Right lobe of liver (tissue), 4 donors: ENCODE measurements around the gene EMX2.

Experiments used
- POLR2A ChIP-seq: fragments of 450-650 bp; IDR thresholded peaks from one replicate; pipeline ENCODE4 v1.6.1; 2017; ENCODE audit warnings: antibody characterized with exemption, mild to moderate bottlenecking
- TF ChIP-seq, protein P1 (sequence below), 4 donors: fragments of 200-600 bp in 3 of 4; fragments of 450-650 bp in 1 of 4; IDR thresholded peaks; one replicate each; pipeline versions ENCODE4 v1.5.1 to v1.8.0; 2016 to 2022; ENCODE audit warnings: antibody characterized with exemption in 4 of 4, mild to moderate bottlenecking in 2 of 4
- donor health status: DM: no; HTN: no; CAD: no.
- donor health status: DM: no; HTN: no; CAD: no.
- donor health status: DM: no; HTN: yes; CAD: no.

DNA sequence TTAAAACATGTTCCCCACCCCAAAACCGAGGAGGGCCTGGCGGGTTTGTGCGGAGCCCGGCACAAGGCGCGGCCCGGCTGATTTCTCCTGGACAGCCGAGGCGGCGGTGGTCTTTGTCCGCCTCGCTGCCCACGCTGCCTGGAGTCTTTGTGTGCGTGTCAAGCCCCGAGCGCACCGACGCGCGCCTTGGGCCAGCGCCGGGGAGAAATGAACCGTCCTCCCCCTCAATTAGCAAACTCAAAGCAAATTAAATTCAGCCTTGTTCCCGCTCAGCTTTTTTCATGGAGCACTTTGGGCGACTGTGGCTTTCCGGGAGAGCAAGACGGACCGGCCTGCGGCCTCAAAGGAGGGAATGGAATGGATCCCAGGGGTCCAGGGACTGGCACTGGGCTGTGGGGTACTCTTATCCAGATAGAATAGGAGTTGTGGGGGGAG lies 4.1 kb downstream of the EMX2 start:
- TF ChIP-seq, protein P1, sequence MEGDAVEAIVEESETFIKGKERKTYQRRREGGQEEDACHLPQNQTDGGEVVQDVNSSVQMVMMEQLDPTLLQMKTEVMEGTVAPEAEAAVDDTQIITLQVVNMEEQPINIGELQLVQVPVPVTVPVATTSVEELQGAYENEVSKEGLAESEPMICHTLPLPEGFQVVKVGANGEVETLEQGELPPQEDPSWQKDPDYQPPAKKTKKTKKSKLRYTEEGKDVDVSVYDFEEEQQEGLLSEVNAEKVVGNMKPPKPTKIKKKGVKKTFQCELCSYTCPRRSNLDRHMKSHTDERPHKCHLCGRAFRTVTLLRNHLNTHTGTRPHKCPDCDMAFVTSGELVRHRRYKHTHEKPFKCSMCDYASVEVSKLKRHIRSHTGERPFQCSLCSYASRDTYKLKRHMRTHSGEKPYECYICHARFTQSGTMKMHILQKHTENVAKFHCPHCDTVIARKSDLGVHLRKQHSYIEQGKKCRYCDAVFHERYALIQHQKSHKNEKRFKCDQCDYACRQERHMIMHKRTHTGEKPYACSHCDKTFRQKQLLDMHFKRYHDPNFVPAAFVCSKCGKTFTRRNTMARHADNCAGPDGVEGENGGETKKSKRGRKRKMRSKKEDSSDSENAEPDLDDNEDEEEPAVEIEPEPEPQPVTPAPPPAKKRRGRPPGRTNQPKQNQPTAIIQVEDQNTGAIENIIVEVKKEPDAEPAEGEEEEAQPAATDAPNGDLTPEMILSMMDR (IDR thresholded peaks at IDR 0.05) = no peak
- TF ChIP-seq POLR2A = no peak
